Measurements from ENCODE around the gene GALNT13.

The GALNT13 gene

GRCh38 chr2:154132827-154133226 is 261.1 kb downstream of the GALNT13 start:
- ATAC-seq: no peak

GRCh38 chr2:154133823-154134222 is 262.1 kb downstream of the GALNT13 start:
- no peak for ATAC-seq

GRCh38 chr2:154140249-154141025 is 268.7 kb downstream of the GALNT13 start:
- no peak for ATAC-seq

GRCh38 chr2:154142480-154142879 is 270.8 kb downstream of the GALNT13 start:
- ATAC-seq: no peak

- no peak for ATAC-seq
These were observed 271.4 kb downstream of the GALNT13 start for GRCh38 chr2:154143105-154143504.

- no peak for ATAC-seq
These were observed 286.4 kb downstream of the GALNT13 start for GRCh38 chr2:154158101-154158500.

GRCh38 chr2:154161286-154161685 is 289.6 kb downstream of the GALNT13 start:
- ATAC-seq: no peak

- ATAC-seq: no peak
These were observed 298.7 kb downstream of the GALNT13 start for GRCh38 chr2:154170400-154170799.

- ATAC-seq: no peak
These were observed 301.4 kb downstream of the GALNT13 start for GRCh38 chr2:154173164-154173563.

- ATAC-seq: no peak
These were observed 302.2 kb downstream of the GALNT13 start for GRCh38 chr2:154173919-154174318.

GRCh38 chr2:154182008-154182407 is 310.3 kb downstream of the GALNT13 start:
- no peak for ATAC-seq

GRCh38 chr2:154187948-154188347 is 316.2 kb downstream of the GALNT13 start:
- no peak for ATAC-seq

GRCh38 chr2:154189953-154190352 is 318.2 kb downstream of the GALNT13 start:
- ATAC-seq: no peak

GRCh38 chr2:154193246-154193645 is 321.5 kb downstream of the GALNT13 start:
- ATAC-seq: no peak

- no peak for ATAC-seq
These were observed 323.4 kb downstream of the GALNT13 start for GRCh38 chr2:154194909-154195643.

GRCh38 chr2:154195644-154196195 is 324.0 kb downstream of the GALNT13 start:
- no peak for ATAC-seq

GRCh38 chr2:154198866-154199265 is 327.1 kb downstream of the GALNT13 start:
- no peak for ATAC-seq

GRCh38 chr2:154203206-154203605 is 331.5 kb downstream of the GALNT13 start:
- no peak for ATAC-seq

- no peak for ATAC-seq
These were observed 332.2 kb downstream of the GALNT13 start for GRCh38 chr2:154203902-154204301.

GRCh38 chr2:154207288-154208047 is 335.7 kb downstream of the GALNT13 start:
- no peak for ATAC-seq

- no peak for ATAC-seq
These were observed 352.0 kb downstream of the GALNT13 start for GRCh38 chr2:154223726-154224125.

GRCh38 chr2:154226931-154227330 is 355.2 kb downstream of the GALNT13 start:
- no peak for ATAC-seq
